GM12892 (cell line): ENCODE results near the gene SFXN5.

Experiments used
- DNase-seq: peaks from one replicate; pipeline ENCODE4 v3.0.0; 2011; ENCODE audit not compliant: insufficient read length
- FAIRE-seq: peaks from 2 replicates; lab custom pipeline; 2011; peaks lifted over from hg19 to GRCh38; lab: Jason Lieb, UNC
- POLR2A ChIP-seq: IDR thresholded peaks from 2 replicates; pipeline ENCODE4 v1.6.1; 2011; ENCODE audit warnings: low read depth, low read length, control low read depth
- POLR2AphosphoS5 ChIP-seq: IDR thresholded peaks from 2 replicates; pipeline ENCODE4 v1.6.1; 2011; ENCODE audit warnings: low read depth, low read length, control low read depth
- TAF1 ChIP-seq: IDR thresholded peaks from 2 replicates; pipeline ENCODE4 v1.6.1; 2011; ENCODE audit warnings: low read depth, mild to moderate bottlenecking, control low read depth, low read length, borderline replicate concordance

Gene SFXN5

GRCh38 chr2:73031725-73032701, 39.5 kb downstream of the SFXN5 start:
- no peak for FAIRE-seq
- TF ChIP-seq POLR2A = no peak
- TF ChIP-seq POLR2AphosphoS5 = no peak
- TF ChIP-seq TAF1 = no peak
- no peak for DNase-seq

- DNase-seq = no peak
- no peak for FAIRE-seq
- TF ChIP-seq POLR2A (no peak), TAF1 (no peak), POLR2AphosphoS5 (no peak)
Observed at GRCh38 chr2:73031095-73031678, 40.3 kb downstream of the SFXN5 start.

GRCh38 chr2:73028841-73029240, 42.7 kb downstream of the SFXN5 start:
- no peak for TF ChIP-seq TAF1
- no peak for TF ChIP-seq POLR2AphosphoS5
- TF ChIP-seq POLR2A = no peak
- FAIRE-seq (no peak), DNase-seq (no peak)

GRCh38 chr2:73027340-73027739, 44.2 kb downstream of the SFXN5 start:
- no peak for FAIRE-seq
- DNase-seq = no peak

GRCh38 chr2:73023497-73023896, 48.0 kb downstream of the SFXN5 start:
- DNase-seq (no peak), FAIRE-seq (no peak)
- TF ChIP-seq TAF1 = no peak
- no peak for TF ChIP-seq POLR2A

More at GRCh38 chr2:73027340-73027739, 44.2 kb downstream of the SFXN5 start:
- TF ChIP-seq POLR2A (no peak), TAF1 (no peak), POLR2AphosphoS5 (no peak)

GRCh38 chr2:73022024-73022568, 49.4 kb downstream of the SFXN5 start:
- no peak for FAIRE-seq
- TF ChIP-seq TAF1 (no peak), POLR2A (no peak), POLR2AphosphoS5 (no peak)
- no peak for DNase-seq

GRCh38 chr2:73021371-73022010, 50.0 kb downstream of the SFXN5 start:
- no peak for FAIRE-seq
- DNase-seq = no peak
- TF ChIP-seq POLR2AphosphoS5 (no peak), POLR2A (no peak), TAF1 (no peak)

GRCh38 chr2:73020657-73021370, 50.7 kb downstream of the SFXN5 start:
- no peak for FAIRE-seq
- no peak for DNase-seq

GRCh38 chr2:73020306-73020656, 51.2 kb downstream of the SFXN5 start:
- DNase-seq (no peak), FAIRE-seq (no peak)
- TF ChIP-seq POLR2A = no peak
- no peak for TF ChIP-seq TAF1
- no peak for TF ChIP-seq POLR2AphosphoS5

More at GRCh38 chr2:73020657-73021370, 50.7 kb downstream of the SFXN5 start:
- TF ChIP-seq POLR2A = no peak
- no peak for TF ChIP-seq TAF1
- TF ChIP-seq POLR2AphosphoS5 = no peak

GRCh38 chr2:73018188-73018825, 53.2 kb downstream of the SFXN5 start:
- no peak for FAIRE-seq
- TF ChIP-seq POLR2A (no peak), TAF1 (no peak), POLR2AphosphoS5 (no peak)
- no peak for DNase-seq

- FAIRE-seq (no peak), DNase-seq (no peak)
- TF ChIP-seq POLR2AphosphoS5 (no peak), POLR2A (no peak), TAF1 (no peak)
Observed at GRCh38 chr2:73013936-73014335, 57.6 kb downstream of the SFXN5 start.
